Measurements from ENCODE around the gene PSMB2.
A peak's percentile ranks its signal among the peaks of the same experiment; 100 is the strongest.

The PSMB2 gene

DNA sequence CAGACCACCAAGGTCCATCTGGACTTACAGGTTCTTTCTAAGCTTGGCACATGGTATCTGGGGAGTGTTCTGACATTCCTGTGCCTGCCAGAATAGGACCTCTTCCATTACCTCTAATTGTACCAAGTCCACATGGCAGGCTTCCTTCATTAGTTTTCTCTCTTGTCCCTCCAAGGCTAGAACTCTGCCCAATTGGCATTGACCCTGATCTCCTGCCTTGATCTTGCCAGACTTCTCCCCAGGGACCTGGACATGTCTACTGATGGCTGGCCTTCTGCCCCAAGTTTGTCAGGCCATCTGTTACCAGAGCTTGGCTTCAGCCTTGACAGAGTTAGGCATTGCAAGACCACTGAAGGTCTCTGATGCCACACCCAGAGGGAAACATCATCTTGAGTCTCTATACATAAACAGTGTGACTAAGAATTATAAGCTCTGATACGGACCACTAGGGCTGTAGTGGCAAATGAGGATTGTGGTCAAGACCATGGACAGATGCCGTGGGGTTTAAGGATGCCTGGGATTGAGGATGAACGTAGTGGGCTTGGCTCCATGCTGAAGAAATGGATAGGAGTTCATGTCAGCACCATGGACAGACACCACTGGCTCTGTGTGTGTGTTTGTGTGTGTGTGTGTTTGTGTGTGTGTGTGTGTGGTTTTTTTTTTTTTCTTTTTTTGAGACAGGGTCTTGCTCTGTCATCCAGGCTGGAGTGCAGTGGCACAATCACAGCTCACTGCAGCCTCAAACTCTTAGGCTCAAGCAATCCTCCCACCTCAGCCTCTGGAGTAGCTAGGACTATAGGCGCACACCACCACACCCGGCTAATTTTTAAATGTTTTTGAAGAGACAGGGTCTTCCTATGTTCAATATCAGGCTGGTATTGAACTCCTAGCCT lies 19.5 kb upstream of the PSMB2 start:
- CTCF ChIA-PET = no interaction called here
- peak; percentile 38 for DNase-seq (ENCODE audit: extremely low spot score)

DNA sequence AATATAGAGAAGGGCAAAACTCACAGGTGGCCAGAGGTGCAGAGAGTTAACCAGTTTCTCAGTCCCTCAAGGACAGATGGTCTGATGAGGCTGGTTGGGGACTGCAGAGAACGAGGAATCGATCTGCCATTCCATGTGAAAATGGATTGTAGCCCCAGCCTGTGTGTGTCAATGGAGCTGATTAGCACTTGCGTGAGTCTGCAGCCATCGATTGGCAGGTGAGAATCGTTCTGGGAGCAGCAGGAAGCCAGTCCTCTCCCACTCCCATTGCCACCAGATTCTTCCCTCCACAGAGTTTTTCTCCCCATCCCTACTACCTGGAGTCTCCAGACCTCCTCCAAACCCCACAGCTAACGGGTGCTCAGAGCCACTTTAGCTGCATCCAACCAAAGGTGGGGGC lies 18.3 kb upstream of the PSMB2 start:
- ChIA-PET POLR2A (no interaction called here), CTCF (no interaction called here)
- DNase-seq (ENCODE audit: extremely low spot score) = no peak
- TF ChIP-seq FOXK2 (IDR thresholded peaks at IDR 0.05) = no peak
- TF ChIP-seq FOXM1 (IDR thresholded peaks at IDR 0.05; ENCODE audit: borderline replicate concordance) = no peak
- TF ChIP-seq SUZ12 (IDR thresholded peaks at IDR 0.05) = no peak

More for the DNA sequence above, 19.5 kb upstream of the PSMB2 start:
- POLR2A ChIA-PET = no interaction called here
- TF ChIP-seq ZNF384 (IDR thresholded peaks at IDR 0.05) = peak; percentile 69
- TF ChIP-seq HDGF (IDR thresholded peaks at IDR 0.05; ENCODE audit: borderline replicate concordance) = no peak

DNA sequence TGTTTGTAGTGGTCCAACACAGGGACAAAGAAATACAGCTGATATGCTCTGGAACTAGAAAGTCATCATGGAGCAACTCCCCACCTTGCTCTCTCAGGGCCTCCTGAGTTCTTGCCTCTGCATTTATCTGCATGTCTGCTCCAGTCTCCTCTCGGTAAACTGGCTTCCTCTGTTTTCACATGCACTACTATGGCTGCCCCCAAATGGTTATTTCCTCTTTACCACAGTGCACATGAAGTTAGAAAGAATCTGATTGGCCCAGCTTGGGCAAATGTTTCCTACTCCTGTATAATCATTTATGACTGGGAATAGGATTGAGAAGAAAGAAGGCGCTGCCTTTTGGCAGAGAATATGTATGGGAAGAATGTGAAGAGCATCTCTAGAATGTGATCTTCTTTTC lies 16.5 kb upstream of the PSMB2 start:
- DNase-seq (ENCODE audit: extremely low spot score) = no peak
- POLR2A ChIA-PET = no interaction called here
- TF ChIP-seq L3MBTL2 (conservative IDR thresholded peaks at IDR 0.05) (no peak), FOXA1 (IDR thresholded peaks at IDR 0.05) (no peak), SP1 (IDR thresholded peaks at IDR 0.05) (no peak), NFRKB (IDR thresholded peaks at IDR 0.05) (no peak), ARNT (IDR thresholded peaks at IDR 0.05) (no peak), BHLHE40 (IDR thresholded peaks at IDR 0.05; ENCODE audit: borderline replicate concordance) (no peak), LEF1 (IDR thresholded peaks at IDR 0.05; ENCODE audit: borderline replicate concordance) (no peak), CTBP1 (IDR thresholded peaks at IDR 0.05; ENCODE audit: borderline replicate concordance) (no peak), SUZ12 (IDR thresholded peaks at IDR 0.05) (no peak), ZNF384 (IDR thresholded peaks at IDR 0.05) (no peak), FOXM1 (IDR thresholded peaks at IDR 0.05; ENCODE audit: borderline replicate concordance) (no peak)
- CTCF ChIA-PET = interaction anchor here (1.4 kb wide), 1 partner anchor 12 kb away, joined by 4 read pairs; no protein-coding TSS in a partner anchor

DNA sequence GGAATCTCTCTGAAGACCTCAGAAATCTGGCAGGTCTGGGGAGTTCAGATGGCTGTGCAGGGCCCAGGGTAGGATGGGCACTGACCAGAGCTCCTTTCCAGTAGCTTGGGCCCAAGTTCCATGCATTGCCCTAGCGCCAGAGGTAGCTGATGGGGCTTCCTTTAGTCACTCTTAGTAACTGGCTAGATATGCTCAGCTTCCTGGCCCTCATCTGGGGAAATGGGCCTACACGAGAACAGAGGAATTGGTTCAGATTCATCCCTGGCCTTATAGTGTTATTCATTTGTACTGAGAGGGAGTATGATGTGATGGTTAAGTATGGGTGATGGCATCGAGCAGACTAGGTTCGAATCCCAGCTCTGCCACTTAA lies 15.5 kb upstream of the PSMB2 start:
- ChIA-PET POLR2A (interaction anchor here (0.8 kb wide), 1 partner anchor 113 kb away, joined by 3 read pairs; the partner anchor contains the start of gene CLSPN), CTCF (interaction anchor here (0.6 to 1.4 kb wide), 2 partner anchors 11 to 742 kb away, joined by 3 to 4 read pairs; no protein-coding TSS in a partner anchor)
- TF ChIP-seq FOXA1 (IDR thresholded peaks at IDR 0.05) = no peak
- no peak for TF ChIP-seq ZNF384 (IDR thresholded peaks at IDR 0.05)
- no peak for TF ChIP-seq NFRKB (IDR thresholded peaks at IDR 0.05)
- no peak for TF ChIP-seq HDGF (IDR thresholded peaks at IDR 0.05; ENCODE audit: borderline replicate concordance)
- TF ChIP-seq BHLHE40 (IDR thresholded peaks at IDR 0.05; ENCODE audit: borderline replicate concordance) = no peak
- no peak for TF ChIP-seq CTBP1 (IDR thresholded peaks at IDR 0.05; ENCODE audit: borderline replicate concordance)
- no peak for TF ChIP-seq FOXK2 (IDR thresholded peaks at IDR 0.05)
- TF ChIP-seq ELF4 (IDR thresholded peaks at IDR 0.05) = no peak
- no peak for TF ChIP-seq ARNT (IDR thresholded peaks at IDR 0.05)
- no peak for TF ChIP-seq TARDBP (IDR thresholded peaks at IDR 0.05)
- no peak for TF ChIP-seq SP1 (IDR thresholded peaks at IDR 0.05)
- no peak for DNase-seq (ENCODE audit: extremely low spot score)

DNA sequence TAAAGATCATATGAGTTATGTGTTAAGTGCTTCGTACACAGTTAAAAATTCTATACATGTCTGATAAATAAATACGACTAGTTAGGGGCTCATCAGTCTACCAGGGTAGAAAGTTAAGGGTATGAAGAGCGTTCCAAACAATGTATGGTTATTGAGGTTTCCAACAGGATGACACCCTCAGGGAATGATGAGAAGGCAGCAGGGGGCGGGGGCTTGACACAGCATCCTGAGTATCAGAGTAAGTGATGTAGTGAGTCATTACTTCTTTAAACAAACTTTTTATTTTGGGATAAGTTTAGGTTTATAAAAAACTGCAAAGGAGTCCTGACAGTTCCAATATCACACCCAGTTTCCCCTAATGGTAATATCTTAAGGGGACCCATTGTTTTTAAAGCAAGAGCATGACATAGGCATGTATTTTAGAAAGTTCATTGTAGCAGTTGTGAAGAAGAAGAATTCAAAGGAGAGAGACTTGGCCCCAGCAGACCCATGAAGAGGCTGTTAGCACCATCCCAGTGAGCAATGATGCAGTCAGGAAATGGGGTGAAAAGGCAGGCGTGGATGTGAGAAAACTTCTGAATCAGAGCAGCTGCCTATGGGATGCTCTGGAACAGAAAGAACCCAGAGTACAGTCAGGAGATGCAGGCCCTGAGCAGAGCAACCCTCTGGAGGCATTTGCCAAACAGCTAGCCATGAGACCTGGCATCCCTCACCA lies 15.0 kb upstream of the PSMB2 start:
- CTCF ChIA-PET = interaction anchor here (1.4 kb wide), 1 partner anchor 10 kb away, joined by 4 read pairs; no protein-coding TSS in a partner anchor
- TF ChIP-seq SUZ12 (IDR thresholded peaks at IDR 0.05) (no peak), LEF1 (IDR thresholded peaks at IDR 0.05; ENCODE audit: borderline replicate concordance) (no peak), FOXA1 (IDR thresholded peaks at IDR 0.05) (no peak), ZNF384 (IDR thresholded peaks at IDR 0.05) (no peak), HDGF (IDR thresholded peaks at IDR 0.05; ENCODE audit: borderline replicate concordance) (no peak), FOXM1 (IDR thresholded peaks at IDR 0.05; ENCODE audit: borderline replicate concordance) (no peak), BHLHE40 (IDR thresholded peaks at IDR 0.05; ENCODE audit: borderline replicate concordance) (no peak), TARDBP (IDR thresholded peaks at IDR 0.05) (no peak), SP1 (IDR thresholded peaks at IDR 0.05) (no peak), L3MBTL2 (conservative IDR thresholded peaks at IDR 0.05) (no peak), FOXK2 (IDR thresholded peaks at IDR 0.05) (no peak), NFRKB (IDR thresholded peaks at IDR 0.05) (no peak), ELF4 (IDR thresholded peaks at IDR 0.05) (no peak), CTBP1 (IDR thresholded peaks at IDR 0.05; ENCODE audit: borderline replicate concordance) (no peak), ARNT (IDR thresholded peaks at IDR 0.05) (no peak)
- TF ChIP-seq, protein P1, sequence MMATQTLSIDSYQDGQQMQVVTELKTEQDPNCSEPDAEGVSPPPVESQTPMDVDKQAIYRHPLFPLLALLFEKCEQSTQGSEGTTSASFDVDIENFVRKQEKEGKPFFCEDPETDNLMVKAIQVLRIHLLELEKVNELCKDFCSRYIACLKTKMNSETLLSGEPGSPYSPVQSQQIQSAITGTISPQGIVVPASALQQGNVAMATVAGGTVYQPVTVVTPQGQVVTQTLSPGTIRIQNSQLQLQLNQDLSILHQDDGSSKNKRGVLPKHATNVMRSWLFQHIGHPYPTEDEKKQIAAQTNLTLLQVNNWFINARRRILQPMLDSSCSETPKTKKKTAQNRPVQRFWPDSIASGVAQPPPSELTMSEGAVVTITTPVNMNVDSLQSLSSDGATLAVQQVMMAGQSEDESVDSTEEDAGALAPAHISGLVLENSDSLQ (IDR thresholded peaks at IDR 0.05) = no peak
- POLR2A ChIA-PET = interaction anchor here (0.8 kb wide), 1 partner anchor 113 kb away, joined by 3 read pairs; the partner anchor contains the start of gene CLSPN
- DNase-seq (ENCODE audit: extremely low spot score) = no peak

DNA sequence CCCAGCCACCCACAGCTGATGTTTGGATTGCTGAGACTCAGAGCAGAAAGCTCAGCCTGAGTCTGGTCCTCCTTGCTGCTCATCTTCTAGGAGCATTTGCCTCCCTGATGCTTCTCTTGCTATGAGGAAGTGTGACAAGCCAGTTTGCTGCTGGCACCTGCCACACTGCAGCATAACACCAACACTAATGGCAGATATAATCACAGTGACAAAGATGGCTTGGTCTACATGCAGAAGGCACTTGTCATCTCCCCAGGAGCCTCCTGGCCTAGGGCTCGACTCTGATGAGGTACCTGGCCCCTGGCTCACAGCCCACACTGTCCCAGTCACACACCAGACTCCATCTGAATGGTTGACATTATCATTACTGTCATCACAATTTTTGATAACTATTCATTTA lies 13.9 kb upstream of the PSMB2 start:
- no peak for DNase-seq (ENCODE audit: extremely low spot score)
- CTCF ChIA-PET = no interaction called here

DNA sequence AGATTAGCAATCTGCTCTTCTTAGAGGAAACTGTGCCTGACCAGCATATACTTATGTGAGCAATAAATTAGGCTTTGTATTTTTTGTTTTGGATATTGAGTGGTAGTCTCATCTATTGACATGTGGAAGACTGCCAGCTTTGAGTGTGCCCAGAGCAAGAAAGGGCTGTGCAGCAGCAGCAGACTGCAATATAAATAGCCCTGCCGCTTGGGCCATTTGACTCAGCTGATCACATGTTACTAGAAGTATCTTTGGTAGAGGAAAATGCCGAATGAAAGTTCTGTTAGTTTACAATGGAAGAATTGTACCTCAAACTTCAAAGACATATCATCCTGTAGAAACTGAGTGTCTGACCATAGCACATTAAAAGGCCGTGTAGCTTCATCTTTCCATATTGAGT lies 9.1 kb upstream of the PSMB2 start:
- ChIA-PET POLR2A (no interaction called here), CTCF (no interaction called here)
- TF ChIP-seq L3MBTL2 (conservative IDR thresholded peaks at IDR 0.05) = no peak
- TF ChIP-seq FOXK2 (IDR thresholded peaks at IDR 0.05) = no peak
- TF ChIP-seq TARDBP (IDR thresholded peaks at IDR 0.05) = no peak
- no peak for TF ChIP-seq FOXM1 (IDR thresholded peaks at IDR 0.05; ENCODE audit: borderline replicate concordance)
- TF ChIP-seq BHLHE40 (IDR thresholded peaks at IDR 0.05; ENCODE audit: borderline replicate concordance) = no peak
- no peak for TF ChIP-seq ZNF384 (IDR thresholded peaks at IDR 0.05)
- no peak for TF ChIP-seq SUZ12 (IDR thresholded peaks at IDR 0.05)
- no peak for DNase-seq (ENCODE audit: extremely low spot score)

More for the DNA sequence above, 13.9 kb upstream of the PSMB2 start:
- TF ChIP-seq NFRKB (IDR thresholded peaks at IDR 0.05) (no peak), LEF1 (IDR thresholded peaks at IDR 0.05; ENCODE audit: borderline replicate concordance) (no peak), FOXK2 (IDR thresholded peaks at IDR 0.05) (no peak)
- POLR2A ChIA-PET = no interaction called here

All from HEK293T (cell line).